Right forelimb (tissue), 1 donor: Measurements from ENCODE around the gene ZNF74.

Experiments used
- DNase-seq: peaks from one replicate; pipeline ENCODE4 v3.0.0-alpha.2; 2018

Gene ZNF74

GRCh38 chr22:20434264-20434751 is 40.4 kb downstream of the ZNF74 start:
- DNase-seq = no peak

- no peak for DNase-seq
These were observed 40.8 kb downstream of the ZNF74 start for GRCh38 chr22:20434773-20435172.

GRCh38 chr22:20435436-20436306 is 41.7 kb downstream of the ZNF74 start:
- no peak for DNase-seq

- peak; percentile 81 for DNase-seq
These were observed 42.4 kb downstream of the ZNF74 start for GRCh38 chr22:20436307-20436767.

- no peak for DNase-seq
These were observed 43.0 kb downstream of the ZNF74 start for GRCh38 chr22:20436768-20437612.

GRCh38 chr22:20437613-20438426 is 43.9 kb downstream of the ZNF74 start, which contains the start of gene SCARF2:
Gene SCARF2, minus strand, starts transcription at chr22:20437825. Its CDS starts 71 bp downstream, at chr22:20437754.
- DNase-seq = peak; percentile 91

- no peak for DNase-seq
These were observed 44.4 kb downstream of the ZNF74 start for GRCh38 chr22:20438427-20438677.

GRCh38 chr22:20438678-20439492 is 44.9 kb downstream of the ZNF74 start:
- no peak for DNase-seq

GRCh38 chr22:20439556-20439927 is 45.6 kb downstream of the ZNF74 start:
- no peak for DNase-seq

GRCh38 chr22:20439928-20440575 is 46.1 kb downstream of the ZNF74 start:
- DNase-seq = no peak

- DNase-seq = no peak
These were observed 47.0 kb downstream of the ZNF74 start for GRCh38 chr22:20440637-20441591.

GRCh38 chr22:20441631-20442484 is 47.9 kb downstream of the ZNF74 start:
- no peak for DNase-seq

GRCh38 chr22:20442485-20443284 is 48.7 kb downstream of the ZNF74 start:
- DNase-seq = no peak

- no peak for DNase-seq
These were observed 50.4 kb downstream of the ZNF74 start for GRCh38 chr22:20444325-20444724.

- no peak for DNase-seq
These were observed 52.5 kb downstream of the ZNF74 start for GRCh38 chr22:20446383-20446970.

- DNase-seq = no peak
These were observed 54.7 kb downstream of the ZNF74 start for GRCh38 chr22:20448630-20449029.

GRCh38 chr22:20449819-20450550 is 56.0 kb downstream of the ZNF74 start:
- DNase-seq = no peak
